ENCODE measurements around the gene SMPD3.

- TF ChIP-seq EZH2 (IDR thresholded peaks at IDR 0.05; ENCODE audit: borderline replicate concordance): no peak
- TF ChIP-seq, protein P1, sequence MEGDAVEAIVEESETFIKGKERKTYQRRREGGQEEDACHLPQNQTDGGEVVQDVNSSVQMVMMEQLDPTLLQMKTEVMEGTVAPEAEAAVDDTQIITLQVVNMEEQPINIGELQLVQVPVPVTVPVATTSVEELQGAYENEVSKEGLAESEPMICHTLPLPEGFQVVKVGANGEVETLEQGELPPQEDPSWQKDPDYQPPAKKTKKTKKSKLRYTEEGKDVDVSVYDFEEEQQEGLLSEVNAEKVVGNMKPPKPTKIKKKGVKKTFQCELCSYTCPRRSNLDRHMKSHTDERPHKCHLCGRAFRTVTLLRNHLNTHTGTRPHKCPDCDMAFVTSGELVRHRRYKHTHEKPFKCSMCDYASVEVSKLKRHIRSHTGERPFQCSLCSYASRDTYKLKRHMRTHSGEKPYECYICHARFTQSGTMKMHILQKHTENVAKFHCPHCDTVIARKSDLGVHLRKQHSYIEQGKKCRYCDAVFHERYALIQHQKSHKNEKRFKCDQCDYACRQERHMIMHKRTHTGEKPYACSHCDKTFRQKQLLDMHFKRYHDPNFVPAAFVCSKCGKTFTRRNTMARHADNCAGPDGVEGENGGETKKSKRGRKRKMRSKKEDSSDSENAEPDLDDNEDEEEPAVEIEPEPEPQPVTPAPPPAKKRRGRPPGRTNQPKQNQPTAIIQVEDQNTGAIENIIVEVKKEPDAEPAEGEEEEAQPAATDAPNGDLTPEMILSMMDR (IDR thresholded peaks at IDR 0.05; ENCODE audit: poor library complexity): no peak
Observed at GRCh38 chr16:68460067-68460466, 11.8 kb upstream of the SMPD3 start.
